ENCODE measurements around the gene PSMB9. TPM values are rescaled to one million over a fixed set of nuclear protein-coding genes. Genes with fewer than 3 reads are reported as not detected.

PSMB9 gene
- total and polyA plus RNA-seq, 2 of the 4 experiments (the other 2 are of a cell fraction) = 9.0 to 12.8 TPM

DNA sequence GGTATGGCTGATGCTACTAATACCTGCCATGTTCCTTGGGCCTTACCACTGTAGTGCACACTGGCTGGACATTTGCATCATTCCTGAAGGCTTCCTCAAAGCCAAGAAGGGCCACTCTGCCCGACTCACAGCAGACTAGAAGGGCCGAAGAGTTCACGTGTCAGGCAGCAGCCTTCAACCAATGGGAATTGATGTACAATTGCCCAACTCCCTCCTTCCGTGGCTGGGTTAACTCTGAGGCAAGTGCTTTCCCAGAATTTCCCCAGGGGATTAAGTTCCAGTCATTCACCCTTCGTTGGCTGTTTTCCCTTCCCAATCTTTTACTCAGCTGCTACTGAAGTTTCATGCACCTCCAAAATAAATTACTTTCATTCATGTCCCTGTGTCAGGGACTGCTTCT, 29.8 kb downstream of the PSMB9 start:
- H4K5ac ChIP-seq (ENCODE audit: low read depth, low read length) = no peak overlapping the region
- H3K79me1 ChIP-seq (ENCODE audit: low read depth in 1 of 2, low read length in 2 of 2) = no peaks in the 10 kb centered on the region
- H2AK5ac ChIP-seq (ENCODE audit: low read depth, low read length) = no peak overlapping the region
- no peak overlapping the region for H2AK9ac ChIP-seq (replicated peaks; ENCODE audit: low read depth, low read length, poor library complexity)
- H2BK5ac ChIP-seq (ENCODE audit: low read depth, low read length, poor library complexity, severe bottlenecking) = no peak overlapping the region
- no peak overlapping the region for H3K23ac ChIP-seq (ENCODE audit: low read depth, low read length)
- in situ Hi-C loops (cut with MboI; ENCODE audit: low sequenced_read_pairs) = no loop called here
- no peak overlapping the region for H3K56ac ChIP-seq (ENCODE audit: extremely low read depth, insufficient read depth, low read length)
- no peak overlapping the region for H2BK15ac ChIP-seq (ENCODE audit: low read depth, low read length)
- no peaks in the 10 kb centered on the region for H3K36me3 ChIP-seq (ENCODE audit: control insufficient read depth, insufficient read depth, low read length)
- H3K4me2 ChIP-seq (ENCODE audit: low read depth, low read length) = peak overlapping the region; percentile 17; the same call in 1 of the 2 replicates
- CTCF ChIA-PET = interaction anchor here (1.1 kb wide), 1 partner anchor 101 kb away, joined by 4 read pairs; no protein-coding TSS in a partner anchor
- H3K4me3 ChIP-seq (ENCODE audit: insufficient read depth, low read depth, low read length) = no peak overlapping the region
- no peak overlapping the region for H2BK120ac ChIP-seq (ENCODE audit: low read depth, low read length)
- dilution Hi-C loops (cut with HindIII; ENCODE audit: low sequenced_read_pairs, unreplicated experiment) = no loop called here
- peaks cover 15% of the 10 kb centered on the region for H3K27me3 ChIP-seq (ENCODE audit: control insufficient read depth, insufficient read depth, low read length)
- peak; percentile 66 for ATAC-seq (ENCODE audit: low read depth)
- H4K8ac ChIP-seq (ENCODE audit: low read depth in 2 of 2, low read length in 2 of 2) = no peak overlapping the region
- BruUV-seq (replicated peaks) = no TSS peak
- peak; percentile 60 for DNase-seq
- peak; percentile 60; the same call in 1 of the 2 replicates for TF ChIP-seq CEBPB (IDR thresholded peaks at IDR 0.05; ENCODE audit: low read depth, low read length)
- TF ChIP-seq, protein P1, sequence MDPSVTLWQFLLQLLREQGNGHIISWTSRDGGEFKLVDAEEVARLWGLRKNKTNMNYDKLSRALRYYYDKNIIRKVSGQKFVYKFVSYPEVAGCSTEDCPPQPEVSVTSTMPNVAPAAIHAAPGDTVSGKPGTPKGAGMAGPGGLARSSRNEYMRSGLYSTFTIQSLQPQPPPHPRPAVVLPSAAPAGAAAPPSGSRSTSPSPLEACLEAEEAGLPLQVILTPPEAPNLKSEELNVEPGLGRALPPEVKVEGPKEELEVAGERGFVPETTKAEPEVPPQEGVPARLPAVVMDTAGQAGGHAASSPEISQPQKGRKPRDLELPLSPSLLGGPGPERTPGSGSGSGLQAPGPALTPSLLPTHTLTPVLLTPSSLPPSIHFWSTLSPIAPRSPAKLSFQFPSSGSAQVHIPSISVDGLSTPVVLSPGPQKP (IDR thresholded peaks at IDR 0.05; ENCODE audit: borderline replicate concordance, low read depth, low read length) = no peak
- H4K91ac ChIP-seq (ENCODE audit: insufficient read depth, low read depth, low read length) = no peak overlapping the region
- no peak overlapping the region for H2BK20ac ChIP-seq (ENCODE audit: low read depth, low read length)
- no peak overlapping the region for H3K27ac ChIP-seq (ENCODE audit: insufficient read depth, low read length)
- no peak overlapping the region for H3K14ac ChIP-seq (replicated peaks; ENCODE audit: low read depth, low read length)
- no peaks in the 10 kb centered on the region for H3K9me3 ChIP-seq (ENCODE audit: control insufficient read depth, insufficient read depth, low read length)
- H3K4me1 ChIP-seq (ENCODE audit: control insufficient read depth, insufficient read depth, low read length) = peaks cover 13% of the 10 kb centered on the region
- H3K18ac ChIP-seq (ENCODE audit: low read depth, low read length) = no peak overlapping the region
- H3K9ac ChIP-seq (ENCODE audit: low read depth, low read length) = no peak overlapping the region
- H3K4ac ChIP-seq (ENCODE audit: low read depth, low read length) = no peak overlapping the region
- H3K9me1 ChIP-seq (ENCODE audit: insufficient read depth, low read length) = no peaks in the 10 kb centered on the region
- no peak overlapping the region for H2AFZ ChIP-seq (replicated peaks; ENCODE audit: low read length, poor library complexity)
- no peaks in the 10 kb centered on the region for H4K20me1 ChIP-seq (ENCODE audit: insufficient read depth, low read length)
- intact Hi-C loops (cut with micrococcal nuclease) = no loop called here
- POLR2A ChIA-PET (ENCODE audit: unreplicated experiment) = no interaction called here
- WGBS, 2 experiments (ENCODE audit: extremely low coverage in 2 of 2, insufficient read length in 1 of 2) = 3% methylated on average over 5 of the region's 5 CpGs; no CpG with 5 or more reads in 1 of the 2 experiments

Measured in IMR-90 (cell line).